MCF 10A (cell line): ENCODE data around the gene PTPRF. TPM values are rescaled to one million over a fixed set of nuclear protein-coding genes. Genes with fewer than 3 reads are reported as not detected.

Experiments
- BruUV-seq: library from RNA; stranded (reverse); fragments of 400-500 nt; replicated peaks from 2 replicates; lab custom pipeline; 2021; lab: Mats Ljungman, UMichigan
- CTCF ChIA-PET: fragments of 300-600 bp; sonication (Branson Sonifier 250); formaldehyde crosslinking; extraction: SDS; loops from one replicate; lab custom pipeline; 2021; ENCODE audit warnings: antibody characterized with exemption, inconsistent platforms; lab: Yijun Ruan, JAX
- POLR2A ChIA-PET: fragments of 300-600, 350-650 bp; sonication (Branson Sonifier 250); formaldehyde crosslinking; extraction: SDS; loops from one replicate; lab custom pipeline; 2020; ENCODE audit warnings: antibody characterized with exemption, inconsistent platforms; lab: Yijun Ruan, JAX
- DNase-seq: peaks from one replicate; pipeline ENCODE4 v3.0.0-alpha.2; 2018; ENCODE audit not compliant: unreplicated experiment
- H3K27ac Mint-ChIP-seq: one replicate; pipeline ENCODE4 v1.8.0; 2022; ENCODE audit warnings: mild to moderate bottlenecking, low read depth, mixed read lengths; ENCODE audit not compliant: unreplicated experiment
- H3K27me3 Mint-ChIP-seq: one replicate; pipeline ENCODE4 v1.8.0; 2022; ENCODE audit warnings: mixed read lengths; ENCODE audit not compliant: insufficient read depth, unreplicated experiment
- H3K36me3 Mint-ChIP-seq: one replicate; pipeline ENCODE4 v1.8.0; 2022; ENCODE audit warnings: mild to moderate bottlenecking, moderate library complexity, mixed read lengths; ENCODE audit not compliant: insufficient read depth, unreplicated experiment
- H3K4me1 Mint-ChIP-seq: one replicate; pipeline ENCODE4 v1.8.0; 2022; ENCODE audit warnings: mixed read lengths; ENCODE audit not compliant: insufficient read depth, unreplicated experiment
- H3K4me3 Mint-ChIP-seq: one replicate; pipeline ENCODE4 v1.8.0; 2022; ENCODE audit warnings: mild to moderate bottlenecking, moderate library complexity, mixed read lengths; ENCODE audit not compliant: unreplicated experiment
- H3K9me3 Mint-ChIP-seq: one replicate; pipeline ENCODE4 v1.8.0; 2022; ENCODE audit warnings: mixed read lengths; ENCODE audit not compliant: unreplicated experiment
- CTCF ChIP-seq: fragments of 200-600 bp; IDR thresholded peaks from one replicate; pipeline ENCODE4 v1.8.0; 2022; ENCODE audit warnings: antibody characterized with exemption, mild to moderate bottlenecking; ENCODE audit not compliant: unreplicated experiment
- intact Hi-C: fragments of 100-400 bp; cut with micrococcal nuclease; formaldehyde crosslinking; loops from 2 replicates; pipeline ENCODE4 v1.14.1; 2022
- total RNA-seq: library from RNA; stranded (reverse); gene quantifications from 2 replicates; pipeline ENCODE4 v1.2.3, GENCODE V29; 2022

Gene PTPRF
- total RNA-seq, 1 experiment from 2014 or later, result 67.2 TPM

- DNase-seq, result no peak
- H3K27me3 Mint-ChIP-seq, result no peaks in the 10 kb centered on the region
- H3K4me1 Mint-ChIP-seq, result no peaks in the 10 kb centered on the region
- ChIA-PET POLR2A (interaction anchor here (0.9 kb wide), 1 partner anchor 103 kb away, joined by 3 read pairs; no protein-coding TSS in a partner anchor), CTCF (no interaction called here)
- no TSS peak for BruUV-seq
- intact Hi-C loops, result no loop called here
- no peak overlapping the region for H3K27ac Mint-ChIP-seq
- H3K4me3 Mint-ChIP-seq, result no peak overlapping the region
- H3K36me3 Mint-ChIP-seq, result peaks cover 18% of the 10 kb centered on the region
- TF ChIP-seq CTCF, result no peak
- H3K9me3 Mint-ChIP-seq, result no peaks in the 10 kb centered on the region
Observed at GRCh38 chr1:43556782-43557181, 26.1 kb downstream of the PTPRF start.

GRCh38 chr1:43557744-43558245, 27.1 kb downstream of the PTPRF start:
- CTCF ChIA-PET, result no interaction called here
- no peak for DNase-seq
- intact Hi-C loops, result no loop called here
- POLR2A ChIA-PET, result interaction anchor here (0.9 kb wide), 1 partner anchor 113 kb away, joined by 4 read pairs; no protein-coding TSS in a partner anchor
- no TSS peak for BruUV-seq
- H3K27ac Mint-ChIP-seq, result no peak overlapping the region
- TF ChIP-seq CTCF, result no peak
- H3K4me3 Mint-ChIP-seq, result no peak overlapping the region
- no peaks in the 10 kb centered on the region for H3K27me3 Mint-ChIP-seq
- peaks cover 25% of the 10 kb centered on the region for H3K36me3 Mint-ChIP-seq
- H3K4me1 Mint-ChIP-seq, result no peaks in the 10 kb centered on the region
- H3K9me3 Mint-ChIP-seq, result no peaks in the 10 kb centered on the region

- Mint-ChIP-seq H3K36me3 (peaks cover 25% of the 10 kb centered on the region), H3K27me3 (no peaks in the 10 kb centered on the region), H3K4me3 (no peak overlapping the region), H3K4me1 (no peaks in the 10 kb centered on the region), H3K9me3 (no peaks in the 10 kb centered on the region), H3K27ac (no peak overlapping the region)
- intact Hi-C loops, result no loop called here
- BruUV-seq, result no TSS peak
- no peak for DNase-seq
- ChIA-PET POLR2A (interaction anchor here (0.6 to 1.3 kb wide), 4 partner anchors 10 to 113 kb away, joined by 3 to 4 read pairs (median 4); no protein-coding TSS in a partner anchor), CTCF (no interaction called here)
- no peak for TF ChIP-seq CTCF
Observed at GRCh38 chr1:43558346-43558841, 27.7 kb downstream of the PTPRF start.

GRCh38 chr1:43559714-43560113, 29.0 kb downstream of the PTPRF start:
- no peaks in the 10 kb centered on the region for H3K27me3 Mint-ChIP-seq
- no peaks in the 10 kb centered on the region for H3K9me3 Mint-ChIP-seq
- intact Hi-C loops, result no loop called here
- ChIA-PET POLR2A (no interaction called here), CTCF (no interaction called here)
- BruUV-seq, result no TSS peak
- peaks cover 25% of the 10 kb centered on the region for H3K36me3 Mint-ChIP-seq
- no peak overlapping the region for H3K4me3 Mint-ChIP-seq
- H3K4me1 Mint-ChIP-seq, result no peaks in the 10 kb centered on the region
- no peak overlapping the region for H3K27ac Mint-ChIP-seq
- TF ChIP-seq CTCF, result no peak
- DNase-seq, result no peak
